H1 (cell line): ENCODE results near the gene PAQR5. TPM values are rescaled to one million over a fixed set of nuclear protein-coding genes. Genes with fewer than 3 reads are reported as not detected.
"Not testable (repeated sequence)": the region's sequence is repeated elsewhere in the genome, so short reads cannot be mapped to it uniquely, and the experiment has no call there.

Experiments used
- CTCF ChIA-PET: fragments of 300-600 bp; sonication (Branson Sonifier 250); formaldehyde crosslinking; loops from one replicate; lab custom pipeline; 2021; ENCODE audit not compliant: partially characterized antibody; lab: Charles Lee
- POLR2A ChIA-PET: fragments of 300-600 bp; sonication (Branson Sonifier 250); formaldehyde crosslinking; loops from one replicate; lab custom pipeline; 2021; ENCODE audit warnings: inconsistent platforms; ENCODE audit not compliant: partially characterized antibody; lab: Charles Lee
- DNase-seq, 2 experiments: peaks; one replicate each; pipeline versions ENCODE4 v3.0.0 to v3.0.0-alpha.2; 2010 to 2022; ENCODE audit warnings: low spot score in 2 of 2, low read depth in 1 of 2, mixed read lengths in 1 of 2
- FAIRE-seq: peaks from 2 replicates; lab custom pipeline; 2011; peaks lifted over from hg19 to GRCh38; lab: Jason Lieb, UNC
- H2AFZ ChIP-seq: 2 replicates; pipeline ENCODE4 v1.8.1; 2012; ENCODE audit warnings: low read length, inconsistent platforms
- H2AK5ac ChIP-seq: 2 replicates; pipeline ENCODE4 v1.6.1; 2013; ENCODE audit warnings: low read depth, low read length
- H2BK120ac ChIP-seq: replicated peaks from 2 replicates; pipeline ENCODE3; 2013; ENCODE audit warnings: low read depth, low read length, inconsistent platforms
- H2BK12ac ChIP-seq: 2 replicates; pipeline ENCODE4 v1.6.1; 2013; ENCODE audit warnings: low read depth, low read length
- H2BK15ac ChIP-seq: 2 replicates; pipeline ENCODE4 v1.6.1; 2013; ENCODE audit warnings: low read length
- H2BK20ac ChIP-seq: 2 replicates; pipeline ENCODE4 v1.6.1; 2013; ENCODE audit warnings: low read length
- H2BK5ac ChIP-seq: 2 replicates; pipeline ENCODE4 v1.6.1; 2013; ENCODE audit warnings: low read depth, low read length
- H3K14ac ChIP-seq: 2 replicates; pipeline ENCODE4 v1.6.1; 2013; ENCODE audit warnings: inconsistent platforms; ENCODE audit not compliant: insufficient read length
- H3K18ac ChIP-seq: 2 replicates; pipeline ENCODE4 v1.6.1; 2013; ENCODE audit warnings: low read length; ENCODE audit errors: extremely low read depth
- H3K23ac ChIP-seq: 2 replicates; pipeline ENCODE4 v1.6.1; 2013; ENCODE audit warnings: inconsistent platforms; ENCODE audit not compliant: insufficient read length
- H3K23me2 ChIP-seq: 2 replicates; pipeline ENCODE4 v1.6.1; 2013; ENCODE audit warnings: low read depth, low read length
- H3K27ac ChIP-seq: 2 replicates; pipeline ENCODE4 v1.6.1; 2011; ENCODE audit warnings: low read depth, low read length, inconsistent platforms
- H3K27me3 ChIP-seq, 4 experiments: replicated peaks in 1 of 4; 1 replicate in 1 of 4; 2 replicates in 3 of 4; pipeline versions ENCODE4 v1.6.1 to v1.8.1; 2011 to 2013; ENCODE audit warnings: low read length in 3 of 4, mild to moderate bottlenecking in 3 of 4, inconsistent platforms in 2 of 4, mixed read lengths in 2 of 4, moderate library complexity in 1 of 4; ENCODE audit not compliant: control insufficient read depth in 3 of 4, insufficient read depth in 3 of 4; ENCODE audit errors: extremely low read depth in 1 of 4
- H3K36me3 ChIP-seq, 4 experiments: 2 replicates each; pipeline versions ENCODE4 v1.6.1 to v1.8.1; 2011 to 2013; ENCODE audit warnings: mild to moderate bottlenecking in 4 of 4, low read length in 3 of 4, moderate library complexity in 2 of 4, control low read depth in 1 of 4, inconsistent platforms in 1 of 4; ENCODE audit not compliant: insufficient read depth in 4 of 4, control insufficient read depth in 2 of 4
- H3K4ac ChIP-seq: replicated peaks from 2 replicates; pipeline ENCODE3; 2013; ENCODE audit warnings: low read length, low read depth, mixed read lengths, inconsistent platforms; ENCODE audit not compliant: insufficient read length
- H3K4me1 ChIP-seq, 4 experiments: replicated peaks in 1 of 4; 1 replicate in 1 of 4; 2 replicates in 3 of 4; pipeline versions ENCODE4 v1.6.1 to v1.8.1; 2011 to 2013; ENCODE audit warnings: low read length in 3 of 4, inconsistent platforms in 2 of 4, mixed read lengths in 1 of 4; ENCODE audit not compliant: insufficient read depth in 4 of 4, control insufficient read depth in 3 of 4
- H3K4me2 ChIP-seq, 2 experiments: 2 replicates each; pipeline versions ENCODE4 v1.6.1 to v1.8.1; 2011 to 2013; ENCODE audit warnings: low read depth in 2 of 2, low read length in 2 of 2, control low read depth in 1 of 2, inconsistent platforms in 1 of 2, mild to moderate bottlenecking in 1 of 2; ENCODE audit not compliant: insufficient read depth in 1 of 2
- H3K4me3 ChIP-seq, 4 experiments: fragments of 200-600, 300-600 bp in 1 of 4; sonication (generic), shearing (Covaris generic), sonication (Bioruptor Twin) in 1 of 4; 2 replicates each; pipeline versions ENCODE4 v1.5.1 to v1.8.1; 2011 to 2016; ENCODE audit warnings: low read length in 4 of 4, low read depth in 3 of 4, control low read depth in 2 of 4, inconsistent platforms in 2 of 4, mild to moderate bottlenecking in 2 of 4, mixed read lengths in 1 of 4, moderate library complexity in 1 of 4; ENCODE audit not compliant: insufficient read depth in 2 of 4; ENCODE audit errors: extremely low read depth in 1 of 4
- H3K56ac ChIP-seq: replicated peaks from 2 replicates; pipeline ENCODE3; 2013; ENCODE audit warnings: low read depth, mild to moderate bottlenecking, mixed read lengths, low read length, inconsistent platforms; ENCODE audit not compliant: insufficient read length
- H3K79me1 ChIP-seq: 2 replicates; pipeline ENCODE4 v1.6.1; 2013; ENCODE audit warnings: low read depth, low read length, control low read depth
- H3K79me2 ChIP-seq, 2 experiments: 2 replicates each; pipeline versions ENCODE4 v1.6.1 to v1.8.1; 2012 to 2013; ENCODE audit warnings: low read length in 2 of 2, mild to moderate bottlenecking in 2 of 2, inconsistent platforms in 1 of 2; ENCODE audit not compliant: insufficient read depth in 2 of 2, control insufficient read depth in 1 of 2
- H3K9ac ChIP-seq, 4 experiments: replicated peaks in 1 of 4; 1 replicate in 1 of 4; 2 replicates in 3 of 4; pipeline versions ENCODE4 v1.6.1 to v1.8.1; 2011 to 2013; ENCODE audit warnings: low read depth in 3 of 4, low read length in 3 of 4, control low read depth in 2 of 4, mild to moderate bottlenecking in 2 of 4, moderate library complexity in 2 of 4, inconsistent platforms in 1 of 4; ENCODE audit errors: extremely low read depth in 1 of 4
- H3K9me3 ChIP-seq, 2 experiments: 2 replicates each; pipeline versions ENCODE4 v1.6.1 to v1.8.1; 2012 to 2013; ENCODE audit warnings: mild to moderate bottlenecking in 2 of 2, moderate library complexity in 2 of 2, control low read depth in 1 of 2, inconsistent platforms in 1 of 2, low read depth in 1 of 2, low read length in 1 of 2, mixed read lengths in 1 of 2; ENCODE audit not compliant: insufficient read depth in 2 of 2
- H4K20me1 ChIP-seq, 2 experiments: replicated peaks in 1 of 2; 2 replicates each; pipeline versions ENCODE3 to v1.8.1; 2011 to 2013; ENCODE audit warnings: inconsistent platforms in 2 of 2, low read length in 2 of 2, mild to moderate bottlenecking in 1 of 2; ENCODE audit not compliant: insufficient read depth in 2 of 2, control insufficient read depth in 1 of 2
- H4K5ac ChIP-seq: 2 replicates; pipeline ENCODE4 v1.6.1; 2013; ENCODE audit warnings: low read length, low read depth, mixed read lengths, inconsistent platforms; ENCODE audit not compliant: insufficient read length
- H4K8ac ChIP-seq: 2 replicates; pipeline ENCODE4 v1.8.0; 2013; ENCODE audit warnings: mild to moderate bottlenecking, moderate library complexity, low read length, inconsistent platforms; ENCODE audit not compliant: insufficient read depth; ENCODE audit errors: extremely low read depth
- H4K91ac ChIP-seq: replicated peaks from 2 replicates; pipeline ENCODE3; 2013; ENCODE audit warnings: low read length, mixed read lengths, inconsistent platforms; ENCODE audit not compliant: insufficient read length
- whole genome bisulfite sequencing, 2 experiments: shearing (Covaris generic) in 1 of 2; methylation state at CpG; one replicate each; pipeline versions ENCODE4 v1.1.6 to v1.1.7; 2013 to 2015; ENCODE audit warnings: low lambda C conversion rate in 2 of 2, mixed read lengths in 2 of 2, inconsistent platforms in 1 of 2, low coverage in 1 of 2, missing lambda C conversion rate in 1 of 2; ENCODE audit not compliant: insufficient replicate concordance in 2 of 2, insufficient coverage in 1 of 2, insufficient read length in 1 of 2; ENCODE audit errors: extremely low coverage in 1 of 2, missing lambda C conversion rate in 1 of 2; 5-methylcytosine and 5-hydroxymethylcytosine counted together
- polyA plus RNA-seq, 7 experiments: library from polyadenylated mRNA; depleted of rRNA in 3 of 7; stranded (reverse) in 5 of 7; unstranded in 2 of 7; fragments of >200 nt in 5 of 7; fragments of 200-250 nt in 2 of 7; gene quantifications; 1 replicate in 5 of 7; 2 replicates in 1 of 7; 4 replicates in 1 of 7; pipeline versions ENCODE4 v1.2.1 to v1.2.3, GENCODE V29; 2011 to 2013; ENCODE audit warnings: missing spikeins in 2 of 7, mixed read lengths in 2 of 7
- total RNA-seq: library from RNA; stranded (reverse); fragmentation: NEBNext Ultra II Directional; extraction: Animal tissue kit (Norgen Biotek cat#: 25700); gene quantifications from 2 replicates; pipeline ENCODE4 v1.2.1, GENCODE V29; 2021

Gene PAQR5
- total and polyA plus RNA-seq, 2 of the 8 experiments (the other 6 are each of a cell fraction or from before 2014, with no cell fraction given) = 8.7 to 18.1 TPM

- not testable (repeated sequence) for FAIRE-seq
Measured at GRCh38 chr15:69291651-69292050, 7.1 kb upstream of the PAQR5 start.

More at GRCh38 chr15:69291651-69292050, 7.1 kb upstream of the PAQR5 start:
- H2BK20ac ChIP-seq, H4K20me1 ChIP-seq, H2BK15ac ChIP-seq, H2BK5ac ChIP-seq, H2AFZ ChIP-seq, H4K5ac ChIP-seq, H3K27me3 ChIP-seq, H3K18ac ChIP-seq, H4K91ac ChIP-seq, H3K9ac ChIP-seq, H3K79me2 ChIP-seq, H2BK120ac ChIP-seq, H3K4me2 ChIP-seq, H3K4me1 ChIP-seq, H3K14ac ChIP-seq, DNase-seq, H3K9me3 ChIP-seq, H3K23ac ChIP-seq, POLR2A ChIA-PET, H3K23me2 ChIP-seq, H2AK5ac ChIP-seq, H4K8ac ChIP-seq, H3K27ac ChIP-seq, H3K36me3 ChIP-seq, H3K4me3 ChIP-seq, H2BK12ac ChIP-seq, H3K4ac ChIP-seq, H3K79me1 ChIP-seq, H3K56ac ChIP-seq: not testable (repeated sequence)
- 86% methylated on average over 10 of the region's 10 CpGs; no CpG with 5 or more reads in 1 of the 2 experiments for WGBS, 2 experiments
- CTCF ChIA-PET = interaction anchor here (0.8 to 5.6 kb wide), 6 partner anchors 8 to 232 kb away, joined by 3 to 26 read pairs (median 8); no protein-coding TSS in a partner anchor
